HepG2 (cell line): Measurements from ENCODE around the gene KCNT2. TPM values are rescaled to one million over a fixed set of nuclear protein-coding genes. Genes with fewer than 3 reads are reported as not detected.

Experiments used
- ATAC-seq: fragments of 200-7000 bp; cut with Tn5 transposase; 3 replicates; pipeline ENCODE4 v1.9.1; 2020; ENCODE audit warnings: mild to moderate bottlenecking, moderate library complexity
- BruUV-seq: library from RNA; stranded (reverse); fragments of 400-500 nt; replicated peaks from 2 replicates; lab custom pipeline; 2021; lab: Mats Ljungman, UMichigan
- CTCF ChIA-PET: fragments of 300-600 bp; formaldehyde crosslinking; extraction: SDS; loops from one replicate; lab custom pipeline; 2021; ENCODE audit warnings: low total read pairs, inconsistent platforms, low intra/inter-chr PET ratio; lab: Yijun Ruan, JAX
- POLR2A ChIA-PET: fragments of 350-600 bp; sonication (Branson Sonifier 250); formaldehyde crosslinking; loops from one replicate; lab custom pipeline; 2020; ENCODE audit warnings: antibody characterized with exemption, inconsistent platforms; lab: Yijun Ruan, JAX
- DNase-seq: peaks from one replicate; pipeline ENCODE4 v3.0.0-alpha.2; 2015; ENCODE audit warnings: low spot score
- FAIRE-seq: peaks from 3 replicates; lab custom pipeline; 2011; peaks lifted over from hg19 to GRCh38; lab: Jason Lieb, UNC
- H2AFZ ChIP-seq: one replicate; pipeline ENCODE4 v1.6.1; 2011; ENCODE audit warnings: low read length, inconsistent platforms
- H3K27ac ChIP-seq: fragments of 300-600 bp; 3 replicates; pipeline ENCODE4 v1.8.0; 2011; ENCODE audit warnings: mixed run types, mild to moderate bottlenecking, mixed read lengths, low read length, inconsistent platforms; ENCODE audit not compliant: insufficient read depth; ENCODE audit errors: extremely low read length
- H3K27me3 ChIP-seq, 2 experiments: fragments of 200-600 bp in 1 of 2; 2 replicates in 1 of 2; 3 replicates in 1 of 2; pipeline versions ENCODE4 v1.6.0 to v1.8.0; 2011; ENCODE audit warnings: low read length in 2 of 2, mild to moderate bottlenecking in 2 of 2, moderate library complexity in 2 of 2, inconsistent platforms in 1 of 2; ENCODE audit not compliant: insufficient read depth in 2 of 2, control insufficient read depth in 1 of 2
- H3K36me3 ChIP-seq, 2 experiments: fragments of 200-600 bp in 1 of 2; replicated peaks in 1 of 2; 2 replicates in 1 of 2; 3 replicates in 1 of 2; pipeline versions ENCODE4 v1.5.1 to v1.8.0; 2011; ENCODE audit warnings: low read length in 2 of 2, inconsistent platforms in 1 of 2; ENCODE audit not compliant: insufficient read depth in 2 of 2, control insufficient read depth in 1 of 2
- H3K4me1 ChIP-seq: 2 replicates; pipeline ENCODE4 v1.5.1; 2012; ENCODE audit warnings: low read length, inconsistent platforms; ENCODE audit not compliant: insufficient read depth
- H3K4me2 ChIP-seq: 2 replicates; pipeline ENCODE4 v1.6.0; 2011; ENCODE audit warnings: low read depth, low read length, inconsistent platforms
- H3K4me3 ChIP-seq, 3 experiments: fragments of 200-600 bp in 1 of 3; sonication (generic), shearing (Covaris generic) in 1 of 3; replicated peaks in 1 of 3; 2 replicates each; pipeline ENCODE4 v1.5.1; 2011 to 2016; ENCODE audit warnings: low read length in 3 of 3, inconsistent platforms in 2 of 3, low read depth in 2 of 3, mild to moderate bottlenecking in 2 of 3, control low read depth in 1 of 3, mixed read lengths in 1 of 3; ENCODE audit not compliant: insufficient read depth in 1 of 3
- H3K79me2 ChIP-seq: one replicate; pipeline ENCODE4 v1.6.1; 2011; ENCODE audit warnings: low read length, inconsistent platforms; ENCODE audit not compliant: insufficient read depth
- H3K9ac ChIP-seq: 2 replicates; pipeline ENCODE4 v1.6.0; 2011; ENCODE audit warnings: mild to moderate bottlenecking, low read depth, low read length, inconsistent platforms; ENCODE audit not compliant: insufficient read depth
- H3K9me3 ChIP-seq: 2 replicates; pipeline ENCODE4 v1.5.1; 2012; ENCODE audit warnings: mild to moderate bottlenecking, low read length
- H4K20me1 ChIP-seq: 2 replicates; pipeline ENCODE4 v1.6.0; 2011; ENCODE audit warnings: inconsistent platforms, mild to moderate bottlenecking, low read length, moderate library complexity; ENCODE audit not compliant: insufficient read depth
- ATM ChIP-seq: fragments of 450-650 bp; IDR thresholded peaks from 2 replicates; pipeline ENCODE4 v1.7.1; 2017; ENCODE audit warnings: mild to moderate bottlenecking, borderline replicate concordance
- CHCHD3 ChIP-seq: sonication (generic); formaldehyde crosslinking; IDR thresholded peaks from 2 replicates; pipeline ENCODE4 v1.8.0; 2022; ENCODE audit warnings: mild to moderate bottlenecking, missing genetic modification reagents, moderate library complexity
- FOXK1 ChIP-seq: sonication (generic); formaldehyde crosslinking; IDR thresholded peaks from 2 replicates; pipeline ENCODE4 v1.4.0; 2020; ENCODE audit warnings: low read depth, missing genetic modification reagents, borderline replicate concordance
- IKZF1 ChIP-seq: fragments of 450-650 bp; IDR thresholded peaks from 2 replicates; pipeline ENCODE4 v1.7.1; 2016
- KMT2A ChIP-seq: sonication (generic); formaldehyde crosslinking; IDR thresholded peaks from 2 replicates; pipeline ENCODE4 v1.4.0; 2020; ENCODE audit warnings: missing genetic modification reagents
- MED8 ChIP-seq: sonication (generic); formaldehyde crosslinking; IDR thresholded peaks from 2 replicates; pipeline ENCODE4 v1.8.1; 2023; ENCODE audit warnings: mild to moderate bottlenecking, missing genetic modification reagents; ENCODE audit not compliant: insufficient replicate concordance
- NFAT5 ChIP-seq: sonication (generic); formaldehyde crosslinking; IDR thresholded peaks from 2 replicates; pipeline ENCODE4 v1.4.0; 2020; ENCODE audit warnings: missing genetic modification reagents
- NR2F6 ChIP-seq, 2 experiments: IDR thresholded peaks; 2 replicates each; pipeline ENCODE4 v1.6.1; 2016; ENCODE audit warnings: antibody characterized with exemption in 1 of 2, mild to moderate bottlenecking in 1 of 2
- ZFP36 ChIP-seq: fragments of 150-350 bp; IDR thresholded peaks from 2 replicates; pipeline ENCODE4 v1.6.1; 2018; ENCODE audit warnings: borderline replicate concordance, low read length, low read depth; ENCODE audit not compliant: partially characterized antibody
- ZNF644 ChIP-seq: IDR thresholded peaks from 2 replicates; pipeline ENCODE4 v1.6.1; 2016; ENCODE audit warnings: low read depth
- WGBS: methylation state at CpG from one replicate; pipeline ENCODE4 v1.1.6; 2017; ENCODE audit warnings: low lambda C conversion rate; 5-methylcytosine and 5-hydroxymethylcytosine counted together
- in situ Hi-C: cut with HindIII; loops from 2 replicates; pipeline ENCODE4 v1.10.0; 2017; ENCODE audit warnings: low pct_unique_long_range_greater_than_20kb; ENCODE audit not compliant: extremely low pct_ligation_motif_present
- intact Hi-C: fragments of 100-400 bp; cut with micrococcal nuclease; formaldehyde crosslinking; loops from one replicate; pipeline ENCODE4 v1.10.0; 2022; ENCODE audit not compliant: unreplicated experiment
- polyA plus RNA-seq, 8 experiments: library from polyadenylated mRNA; depleted of rRNA in 3 of 8; stranded (reverse) in 7 of 8; unstranded in 1 of 8; fragments of >200 nt; fragmentation: Illumina TruSeq in 4 of 8; extraction: Trizol in 4 of 8; gene quantifications; 2 replicates each; pipeline versions ENCODE4 v1.2.1 to v1.2.3, GENCODE V29; 2011 to 2016; ENCODE audit warnings: low read depth in 4 of 8, missing spikeins in 1 of 8, mixed read lengths in 1 of 8; ENCODE audit not compliant: insufficient read depth in 1 of 8
- total RNA-seq, 5 experiments: library from RNA; depleted of rRNA; stranded (reverse); fragments of >200 nt; fragmentation: Illumina TruSeq; extraction: Trizol; gene quantifications; 2 replicates each; pipeline ENCODE4 v1.2.3, GENCODE V29; 2016; ENCODE audit warnings: low read depth in 1 of 5
- TF ChIP-seq, protein P1 (sequence below): sonication (generic); formaldehyde crosslinking; IDR thresholded peaks from 2 replicates; pipeline ENCODE4 v1.8.0; 2022; ENCODE audit warnings: mild to moderate bottlenecking, missing genetic modification reagents; ENCODE audit not compliant: insufficient replicate concordance

The KCNT2 gene
- total and polyA plus RNA-seq, 2 of the 13 experiments (the other 11 are each of a cell fraction or from before 2014, with no cell fraction given): not detected

GRCh38 chr1:196550731-196551130, 57.5 kb downstream of the KCNT2 start (continued):
- TF ChIP-seq, protein P1, sequence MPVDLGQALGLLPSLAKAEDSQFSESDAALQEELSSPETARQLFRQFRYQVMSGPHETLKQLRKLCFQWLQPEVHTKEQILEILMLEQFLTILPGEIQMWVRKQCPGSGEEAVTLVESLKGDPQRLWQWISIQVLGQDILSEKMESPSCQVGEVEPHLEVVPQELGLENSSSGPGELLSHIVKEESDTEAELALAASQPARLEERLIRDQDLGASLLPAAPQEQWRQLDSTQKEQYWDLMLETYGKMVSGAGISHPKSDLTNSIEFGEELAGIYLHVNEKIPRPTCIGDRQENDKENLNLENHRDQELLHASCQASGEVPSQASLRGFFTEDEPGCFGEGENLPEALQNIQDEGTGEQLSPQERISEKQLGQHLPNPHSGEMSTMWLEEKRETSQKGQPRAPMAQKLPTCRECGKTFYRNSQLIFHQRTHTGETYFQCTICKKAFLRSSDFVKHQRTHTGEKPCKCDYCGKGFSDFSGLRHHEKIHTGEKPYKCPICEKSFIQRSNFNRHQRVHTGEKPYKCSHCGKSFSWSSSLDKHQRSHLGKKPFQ (CRISPR knock-in tag): no peak
- TF ChIP-seq ZFP36 (no peak), ATM (no peak), CHCHD3 (CRISPR knock-in tag) (no peak), KMT2A (no peak), MED8 (CRISPR knock-in tag) (no peak), FOXK1 (CRISPR knock-in tag) (no peak), IKZF1 (no peak)

DNA sequence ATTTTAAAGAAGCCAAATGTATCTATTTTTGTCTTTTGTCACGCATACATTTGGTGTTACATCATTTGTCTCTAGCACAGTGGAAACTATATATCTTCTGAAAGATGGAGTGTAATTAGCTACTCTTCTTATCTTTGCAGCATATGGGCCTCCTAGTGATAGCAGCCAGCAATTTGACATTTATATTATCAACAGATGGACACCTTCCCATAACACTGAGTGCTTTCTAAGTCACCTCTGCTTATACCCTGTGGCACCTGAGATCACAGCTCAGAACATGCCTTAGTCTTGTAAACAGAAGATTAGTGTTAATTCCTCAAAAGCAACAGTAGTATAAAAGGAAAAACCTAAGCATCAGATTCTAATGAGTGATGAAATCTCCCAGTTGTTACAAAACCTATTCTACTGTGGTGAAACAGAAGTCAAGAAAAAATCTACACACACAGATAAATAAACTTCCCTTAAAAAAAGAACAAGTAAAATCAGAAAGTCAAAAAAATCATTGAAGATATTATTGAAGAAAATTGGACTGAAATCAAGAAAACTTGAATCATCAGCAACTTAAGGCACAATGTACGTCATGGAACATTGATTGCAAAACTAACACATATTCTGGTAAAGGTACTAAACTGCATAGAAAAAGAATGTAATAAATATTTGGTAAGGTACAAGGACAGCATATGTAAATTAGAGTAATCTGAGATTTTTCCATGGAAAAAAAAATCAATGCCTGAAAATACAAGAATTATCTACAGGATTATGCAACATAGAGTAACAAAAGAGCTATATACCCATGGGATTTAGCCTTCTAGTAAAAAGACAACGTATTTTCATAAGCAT, 61.7 kb downstream of the KCNT2 start:
- DNase-seq (no peak), ATAC-seq (no peak)
- BruUV-seq: no TSS peak
- no peaks in the 10 kb centered on the region for H3K9me3 ChIP-seq
- H2AFZ ChIP-seq: no peak overlapping the region
- no peaks in the 10 kb centered on the region for H3K79me2 ChIP-seq
- H3K4me2 ChIP-seq: no peak overlapping the region
- no peak overlapping the region for H3K9ac ChIP-seq
- H3K4me3 ChIP-seq: no peak overlapping the region
- no peak overlapping the region for H3K27ac ChIP-seq
- in situ Hi-C loops: no loop called here
- H3K36me3 ChIP-seq: no peaks in the 10 kb centered on the region
- TF ChIP-seq NR2F6 (IDR thresholded peaks at IDR 0.05) (no peak), NR2F6 (CRISPR knock-in tag; IDR thresholded peaks at IDR 0.05) (no peak), NFAT5 (CRISPR knock-in tag) (no peak), ZNF644 (CRISPR knock-in tag) (no peak)
- TF ChIP-seq, all 625 proteins: peak for 0
- no peaks in the 10 kb centered on the region for H3K4me1 ChIP-seq
- FAIRE-seq: no peak
- CTCF ChIA-PET: no interaction called here
- H4K20me1 ChIP-seq: no peaks in the 10 kb centered on the region
- intact Hi-C loops: no loop called here
- POLR2A ChIA-PET: interaction anchor here (0.5 kb wide), 1 partner anchor 110 kb away, joined by 3 read pairs; no protein-coding TSS in a partner anchor
- WGBS: 27% methylated on average over 3 of the region's 3 CpGs
- H3K27me3 ChIP-seq: no peaks in the 10 kb centered on the region
